Measurements from ENCODE around the gene GATB.

GATB gene

GRCh38 chr4:151694961-151695720 is 65.7 kb downstream of the GATB start:
- no peak for DNase-seq

DNA sequence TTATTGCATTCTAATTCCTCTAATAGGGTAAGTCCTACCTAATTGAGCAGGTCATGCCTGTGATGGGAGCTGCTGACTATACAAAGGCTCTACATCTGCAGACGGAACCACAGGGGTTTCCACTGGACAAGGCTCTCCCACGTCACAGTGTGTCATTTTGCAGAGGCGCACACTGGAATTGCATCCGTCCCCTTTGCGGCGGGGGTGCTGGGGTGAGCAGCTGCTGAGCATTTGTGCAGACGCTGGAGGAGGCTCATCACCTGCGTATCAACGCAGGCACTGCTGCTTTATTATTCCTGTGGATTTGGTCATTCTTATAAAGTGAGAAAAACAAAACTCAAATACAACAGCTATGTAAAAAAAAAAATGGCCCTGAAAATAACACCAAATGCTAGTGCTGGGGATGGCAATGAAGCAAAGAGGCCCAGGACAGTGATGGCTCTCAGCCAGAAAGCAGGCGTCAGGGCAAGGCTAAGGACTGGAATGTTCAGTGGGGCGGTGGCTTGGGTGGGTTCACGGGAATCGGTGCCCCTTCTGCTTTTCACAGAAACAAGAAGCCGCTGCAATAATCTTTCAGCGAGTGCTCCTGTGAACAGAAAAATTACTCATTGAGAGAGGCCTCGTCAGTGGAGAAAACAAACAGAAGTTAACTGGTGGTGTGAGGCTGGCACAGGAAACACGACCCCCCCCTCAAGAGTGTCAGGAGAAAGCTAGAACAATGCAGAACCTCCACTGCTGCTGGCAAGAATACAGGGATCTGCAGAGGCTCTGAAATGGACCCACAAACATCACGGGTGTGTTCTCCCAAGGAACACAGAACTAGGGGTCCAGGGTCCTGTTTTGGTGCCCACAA is 67.8 kb downstream of the GATB start:
- DNase-seq = no peak

DNA sequence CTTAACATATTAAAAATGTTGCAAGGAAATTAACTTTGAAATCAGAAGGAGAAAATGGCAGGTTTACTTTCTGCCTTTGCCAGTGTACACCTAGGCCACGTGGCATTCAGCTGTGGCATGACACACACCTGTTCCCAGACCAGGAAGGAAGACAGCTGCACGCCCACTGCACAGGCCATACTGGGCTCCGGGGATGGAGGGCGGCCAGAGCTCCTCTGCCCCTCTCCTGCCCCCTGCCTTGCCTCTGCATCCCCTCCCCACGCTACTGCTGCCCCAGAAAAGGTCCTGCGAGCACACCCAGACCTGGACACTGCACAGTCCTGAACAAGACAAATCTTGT is 68.4 kb downstream of the GATB start:
- no peak for DNase-seq

GRCh38 chr4:151691639-151692442 is 69.0 kb downstream of the GATB start:
- DNase-seq = no peak

GRCh38 chr4:151690876-151691275 is 69.9 kb downstream of the GATB start:
- DNase-seq = no peak

- no peak for DNase-seq
These were observed 70.5 kb downstream of the GATB start for GRCh38 chr4:151690164-151690870.

DNA sequence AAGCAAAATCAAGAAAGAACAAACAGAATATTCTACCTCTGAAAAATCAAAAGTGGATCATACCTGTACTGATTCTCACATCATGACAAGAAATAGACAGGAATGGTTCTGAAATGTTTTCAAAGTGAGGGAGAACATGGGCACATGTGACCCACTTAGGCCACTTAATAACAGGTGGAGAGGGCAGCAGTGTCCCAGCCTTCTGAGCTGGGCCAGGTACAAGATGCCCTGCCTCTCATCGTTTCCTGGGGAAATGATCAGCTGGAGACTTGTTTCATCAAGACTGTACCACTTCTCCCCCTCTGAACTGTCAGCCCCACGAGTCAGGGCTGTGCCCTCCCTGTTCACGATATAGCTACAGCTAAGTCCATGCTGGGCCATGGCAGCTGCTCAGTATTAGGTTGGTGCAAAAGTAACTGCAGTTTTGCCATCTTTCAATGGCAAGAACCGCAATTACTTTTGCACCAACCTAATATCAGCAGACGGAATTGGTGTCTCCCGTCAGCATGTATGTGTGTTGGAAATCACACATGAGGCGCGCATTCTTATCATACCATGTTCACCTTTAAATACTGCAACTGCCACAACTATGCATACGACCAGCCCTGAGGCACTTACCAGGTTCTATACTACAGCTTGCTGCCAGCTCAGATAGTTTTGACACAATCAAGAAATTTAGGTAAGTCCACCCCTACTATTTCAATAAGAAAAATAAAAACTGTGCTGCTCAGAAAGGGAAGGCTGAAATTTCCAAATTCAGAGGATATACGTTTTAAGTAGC is 71.4 kb downstream of the GATB start:
- no peak for DNase-seq

DNA sequence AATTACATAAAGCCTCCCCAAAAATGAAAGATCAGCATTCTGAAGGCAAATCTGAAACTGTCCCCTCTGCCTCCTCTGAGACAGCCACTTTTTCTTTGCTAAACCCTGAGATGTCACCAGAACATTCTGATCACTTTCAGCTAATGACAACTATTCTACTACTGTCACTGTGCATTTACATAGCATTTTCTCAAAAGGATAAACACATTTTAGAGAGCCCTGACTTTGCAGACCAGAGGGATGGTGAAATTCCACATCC is 72.1 kb downstream of the GATB start:
- DNase-seq = no peak

- DNase-seq = no peak
These were observed 72.6 kb downstream of the GATB start for GRCh38 chr4:151688003-151688784.

- DNase-seq = no peak
These were observed 73.7 kb downstream of the GATB start for GRCh38 chr4:151687021-151687640.

- DNase-seq = no peak
These were observed 75.5 kb downstream of the GATB start for GRCh38 chr4:151685303-151685702.

DNA sequence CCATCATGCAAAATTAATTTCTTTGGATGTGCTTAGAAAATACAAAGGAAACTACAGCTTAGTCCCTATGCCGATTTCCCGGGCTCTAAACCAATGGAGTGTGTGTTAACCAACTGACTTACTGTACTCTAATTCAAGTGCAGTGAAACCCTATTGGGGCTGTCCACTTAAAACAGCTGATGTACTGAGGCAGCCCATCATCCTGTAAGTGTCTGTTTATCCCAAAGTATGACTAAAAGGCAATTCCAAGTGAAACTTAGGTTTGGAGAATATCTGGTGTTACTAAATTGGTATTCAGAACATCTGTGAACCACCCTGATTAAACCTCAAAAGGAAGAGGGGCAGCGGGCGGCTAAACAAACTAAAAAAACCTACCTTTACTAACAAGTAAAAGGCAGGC is 79.7 kb downstream of the GATB start:
- DNase-seq = no peak

DNA sequence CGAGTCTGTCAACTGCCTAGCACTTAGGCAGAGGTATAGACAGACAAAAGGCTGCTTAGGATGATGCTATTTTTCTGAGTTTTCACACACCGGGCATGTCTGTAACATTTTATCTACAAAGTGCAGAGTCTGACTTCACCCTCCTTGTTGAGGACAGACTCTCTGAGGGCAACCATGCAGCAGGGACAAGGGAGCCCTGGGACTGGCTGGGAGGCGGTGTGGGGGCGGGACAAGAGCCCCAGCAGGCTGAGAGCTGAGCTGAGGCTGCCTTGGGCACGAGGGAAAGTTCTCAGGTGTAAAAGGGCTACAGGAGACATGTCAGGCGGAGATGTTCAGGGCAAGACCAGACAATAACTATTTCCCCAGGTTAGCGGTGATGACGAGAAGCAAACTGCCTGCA is 81.6 kb downstream of the GATB start:
- DNase-seq = no peak

GRCh38 chr4:151678048-151678872 is 82.5 kb downstream of the GATB start:
- DNase-seq = no peak

DNA sequence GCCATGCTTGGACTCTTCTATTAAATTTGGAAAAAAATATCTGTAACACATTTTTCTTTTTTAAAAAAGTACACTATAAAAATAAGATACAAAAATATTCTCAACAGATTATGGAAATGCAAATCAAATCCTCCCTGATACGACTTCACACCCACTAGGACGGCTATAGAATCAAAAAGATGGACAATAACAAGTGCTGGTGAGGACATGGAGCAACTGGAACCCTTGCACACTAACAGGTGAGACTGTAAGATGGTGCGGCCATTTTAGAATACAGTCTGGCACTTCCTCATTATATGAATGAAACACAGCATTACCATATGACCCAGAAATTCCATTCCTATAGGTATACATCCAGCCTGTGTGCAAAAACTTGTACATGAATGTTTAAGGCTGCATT is 83.6 kb downstream of the GATB start:
- no peak for DNase-seq

GRCh38 chr4:151676301-151676700 is 84.5 kb downstream of the GATB start:
- no peak for DNase-seq

DNA sequence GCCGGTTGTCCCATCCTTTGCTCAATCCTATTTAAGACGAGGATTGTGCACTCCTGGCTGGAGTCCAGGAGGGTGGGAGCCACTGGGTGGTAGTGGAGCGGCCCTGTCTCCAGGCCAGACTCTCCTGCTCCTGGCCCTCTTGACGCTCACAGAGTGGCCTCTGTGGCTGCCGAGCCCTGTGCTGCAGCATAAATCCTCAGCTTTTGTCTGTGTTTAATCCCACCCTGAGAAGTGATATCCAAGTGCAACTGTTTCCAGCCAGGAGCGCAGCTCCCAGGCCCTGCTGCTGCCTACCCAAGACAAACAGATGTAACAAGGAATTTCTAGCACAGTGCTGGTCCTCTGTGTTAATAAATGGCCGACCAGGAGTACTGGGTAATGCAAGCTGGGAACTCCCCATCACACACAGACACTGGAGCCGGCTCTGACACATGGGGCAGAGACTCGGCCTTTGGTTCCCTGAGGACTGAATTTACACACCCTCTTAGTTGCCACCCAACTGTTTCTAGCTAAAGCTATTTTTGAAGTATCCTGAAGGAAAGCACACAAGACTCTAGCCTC is 85.3 kb downstream of the GATB start:
- no peak for DNase-seq

DNA sequence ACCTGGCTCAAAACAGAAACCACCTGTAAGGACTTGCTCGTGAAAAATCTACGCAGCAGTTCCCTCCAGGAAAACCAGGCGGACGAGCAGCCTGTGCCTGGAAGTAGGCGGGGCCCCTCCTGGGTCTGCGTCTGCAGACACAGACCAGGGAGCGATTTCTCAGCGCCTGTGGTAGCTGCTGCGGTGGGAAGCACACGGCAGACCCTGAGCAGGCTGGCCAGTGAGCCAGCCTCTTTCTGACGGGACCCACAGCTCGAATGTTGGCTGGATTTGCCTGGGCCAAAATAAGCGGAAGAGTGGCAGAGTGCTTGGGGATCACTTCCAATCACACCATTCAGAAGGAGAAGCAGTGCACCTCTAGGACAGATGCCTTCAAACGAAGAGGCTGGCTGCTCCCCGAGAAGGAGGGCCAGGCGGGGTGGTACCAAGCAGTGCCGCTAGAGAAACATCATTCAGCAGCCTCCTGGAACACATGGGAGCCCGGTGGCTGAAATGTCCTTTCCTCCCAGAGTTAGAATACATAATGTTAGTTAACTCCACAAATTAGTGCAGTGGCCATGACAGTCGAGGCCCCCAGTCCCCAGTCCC is 85.9 kb downstream of the GATB start:
- DNase-seq = no peak

DNA sequence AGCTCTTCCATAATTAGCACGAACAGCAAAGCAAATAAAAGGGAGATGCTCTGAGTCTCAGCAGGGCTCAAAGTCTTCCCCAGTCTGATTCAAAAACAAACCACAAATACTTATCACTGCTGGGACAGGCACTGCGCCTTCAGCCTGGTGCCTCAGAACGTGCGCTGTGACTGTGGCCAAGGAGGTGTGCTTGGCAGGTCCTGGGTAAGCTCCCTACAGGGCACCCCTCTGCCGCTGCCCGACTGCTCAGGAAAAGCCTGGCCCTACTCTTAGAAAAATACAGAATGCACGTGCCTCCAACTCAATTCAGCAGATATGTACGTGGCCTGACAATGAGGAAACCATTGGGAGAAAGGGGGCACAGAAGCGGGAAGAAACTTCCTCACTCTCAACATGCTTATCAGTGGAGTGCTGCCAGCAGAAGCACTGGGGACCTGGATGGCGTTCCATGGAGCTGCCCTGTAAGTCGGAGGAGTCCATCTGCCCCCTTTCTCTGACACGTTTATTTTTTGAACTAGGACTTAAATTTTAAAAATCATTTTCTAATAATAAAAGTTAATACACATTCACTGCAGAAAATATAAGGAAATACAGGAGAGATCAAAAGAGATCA is 86.8 kb downstream of the GATB start:
- DNase-seq = no peak

All from NCI-H1930 (cell line).